Sigmoid colon (tissue), 7 donors: ENCODE results near the gene RAB6C. TPM values are rescaled to one million over a fixed set of nuclear protein-coding genes. Genes with fewer than 3 reads are reported as not detected.
"Not testable (repeated sequence)": the region's sequence is repeated elsewhere in the genome, so short reads cannot be mapped to it uniquely, and the experiment has no call there.

ENCODE experiments used
- DNase-seq: peaks from one replicate; pipeline ENCODE4 v3.0.0-alpha.2; 2019
- H3K27ac ChIP-seq, 4 donors: fragments of 200-600 bp; sonication (generic); one replicate each; pipeline ENCODE4 v1.5.1; 2016 to 2019; ENCODE audit warnings: mild to moderate bottlenecking in 1 of 4
- H3K27me3 ChIP-seq, 3 donors: fragments of 200-600 bp; sonication (generic); one replicate each; pipeline ENCODE4 v1.5.1; 2019; ENCODE audit warnings: mild to moderate bottlenecking in 1 of 3
- H3K36me3 ChIP-seq, 4 donors: fragments of 200-600 bp; sonication (generic); one replicate each; pipeline ENCODE4 v1.5.1; 2016 to 2019
- H3K4me1 ChIP-seq, 4 donors: fragments of 200-600 bp; sonication (generic); one replicate each; pipeline ENCODE4 v1.5.1; 2017 to 2019
- H3K4me3 ChIP-seq, 4 donors: fragments of 200-600 bp; sonication (generic); one replicate each; pipeline ENCODE4 v1.5.1; 2017 to 2019; ENCODE audit warnings: mild to moderate bottlenecking in 2 of 4, moderate library complexity in 1 of 4
- H3K9me3 ChIP-seq, 4 donors: fragments of 200-600 bp in 3 of 4; sonication (generic) in 3 of 4; one replicate each; pipeline versions ENCODE4 v1.5.1 to v1.6.1; 2013 to 2019
- EP300 ChIP-seq, 4 donors: sonication (generic); formaldehyde crosslinking; IDR thresholded peaks; one replicate each; pipeline ENCODE4 v1.6.1; 2017; ENCODE audit warnings: antibody characterized with exemption in 4 of 4
- POLR2A ChIP-seq, 2 donors: fragments of 450-650 bp; IDR thresholded peaks; one replicate each; pipeline ENCODE4 v1.6.1; 2016; ENCODE audit warnings: antibody characterized with exemption in 2 of 2, mild to moderate bottlenecking in 2 of 2, moderate library complexity in 2 of 2
- POLR2AphosphoS5 ChIP-seq, 4 donors: sonication (generic); formaldehyde crosslinking; IDR thresholded peaks; one replicate each; pipeline ENCODE4 v1.6.1; 2017; ENCODE audit warnings: antibody characterized with exemption in 4 of 4
- WGBS, 2 donors: extraction: QIAGEN DNeasy Blood & Tissue Kit; methylation state at CpG; one replicate each; pipeline ENCODE4 v1.1.7; 2013; 5-methylcytosine and 5-hydroxymethylcytosine counted together
- intact Hi-C: fragments of 100-400 bp; cut with DNase I; formaldehyde crosslinking; loops from one replicate; pipeline ENCODE4 v1.15.1; 2023
- polyA plus RNA-seq, 3 donors: library from polyadenylated mRNA; stranded (reverse); fragments of 200-250 nt; gene quantifications; one replicate each; pipeline ENCODE4 v1.2.3, GENCODE V29; 2013
- total RNA-seq, 4 donors: library from RNA; depleted of rRNA; stranded (reverse); fragments of >200 nt; gene quantifications; one replicate each; pipeline ENCODE4 v1.1.0, GENCODE V29; 2016
- TF ChIP-seq, protein P1 (sequence below), 4 experiments: fragments of 450-650 bp in 3 of 4; fragments of 200-600 bp in 1 of 4; IDR thresholded peaks; one replicate each; pipeline ENCODE4 v1.5.1; 2016 to 2019; ENCODE audit warnings: antibody characterized with exemption in 4 of 4, mild to moderate bottlenecking in 3 of 4, moderate library complexity in 2 of 4
- donor health status: healthy with polysubstance abuse.
- donor health status: Bipolar disorder and iron deficiency.
- donor health status: healthy.

The RAB6C gene
- total and polyA plus RNA-seq, 7 donors, result 0.03 to 0.36 TPM; not detected in 5

DNA sequence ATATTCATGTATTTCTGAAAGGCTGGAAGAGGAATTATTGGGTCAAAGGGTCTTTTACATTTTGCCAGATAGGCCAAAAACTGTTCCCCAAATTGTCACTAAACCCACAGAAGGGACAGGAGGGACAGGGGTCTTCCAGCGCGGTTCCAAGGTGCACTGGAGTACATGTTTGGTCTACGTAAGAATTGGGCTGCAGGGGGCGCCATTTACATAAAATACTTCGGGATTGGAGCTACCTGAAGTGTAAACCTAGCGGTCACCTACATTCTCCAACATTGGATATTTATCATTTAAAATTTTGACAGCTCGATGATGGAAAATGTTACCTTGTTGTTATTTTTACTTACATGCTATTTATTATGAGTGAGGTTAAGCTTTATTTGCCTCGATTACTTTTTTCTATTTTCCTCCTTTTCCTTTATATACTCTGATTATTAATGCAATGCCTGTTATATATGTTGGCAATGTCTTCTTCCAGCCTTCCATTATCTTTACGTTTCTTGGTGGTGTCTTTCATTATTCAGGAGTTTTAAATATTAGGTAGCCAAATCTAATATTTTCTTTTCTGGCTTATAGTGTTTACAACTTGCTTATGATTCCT lies 43.0 kb upstream of the RAB6C start:
- H3K27me3 ChIP-seq, result peaks cover 3 to 38% (median 6%) of the 10 kb centered on the region in 3 donors
- DNase-seq, result no peak
- intact Hi-C loops, result loop anchor here (2.0 kb wide), 1 partner anchor 396 kb away; no protein-coding TSS in a partner anchor

DNA sequence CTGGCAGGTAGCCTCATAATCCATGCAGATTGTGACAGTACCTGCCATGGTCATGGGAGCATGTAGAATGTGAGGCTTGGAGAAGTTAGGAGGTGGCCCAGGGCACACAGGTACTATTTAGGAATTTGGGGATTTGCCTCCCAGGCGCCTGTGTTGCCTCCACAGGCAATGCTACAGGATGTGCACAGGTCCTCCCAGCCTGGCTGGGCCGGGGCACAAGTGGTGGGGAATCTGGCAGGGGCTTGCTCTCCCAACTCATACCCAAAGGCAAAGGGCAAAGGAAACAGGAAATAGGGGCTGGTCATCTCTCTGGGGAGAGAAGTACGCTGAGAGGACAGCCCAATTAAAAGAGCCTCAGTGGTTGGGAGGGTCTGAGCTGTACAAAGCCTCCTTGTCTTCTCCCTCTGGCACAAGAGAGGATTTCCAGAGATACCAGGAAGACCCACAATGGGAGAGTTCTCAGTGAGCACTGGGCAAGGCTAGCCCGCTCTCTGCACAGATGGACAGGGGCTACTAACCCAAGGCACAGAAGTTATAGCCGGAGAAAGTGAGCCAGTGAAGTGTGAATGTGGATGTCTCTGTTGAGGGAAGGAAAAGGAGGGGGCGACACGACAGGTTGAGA lies 40.5 kb upstream of the RAB6C start:
- intact Hi-C loops, DNase-seq, H3K36me3 ChIP-seq, H3K4me1 ChIP-seq, H3K4me3 ChIP-seq, H3K9me3 ChIP-seq, H3K27ac ChIP-seq: not testable (repeated sequence)
- WGBS, 2 donors, result 74 to 75% methylated on average over 7 of the region's 7 CpGs
- peaks cover 3 to 15% (median 4%) of the 10 kb centered on the region in 3 donors for H3K27me3 ChIP-seq

More for the DNA sequence above, 43.0 kb upstream of the RAB6C start:
- WGBS, 2 donors, result 39 to 77% methylated on average over 9 of the region's 9 CpGs
- Histone ChIP-seq H3K36me3 (no peaks in the 10 kb centered on the region), H3K4me1 (no peaks in the 10 kb centered on the region), H3K9me3 (no peaks in the 10 kb centered on the region), H3K4me3 (no peak overlapping the region), H3K27ac (no peak overlapping the region)
- no peak for TF ChIP-seq EP300 (IDR thresholded peaks at IDR 0.05)
- TF ChIP-seq POLR2AphosphoS5 (IDR thresholded peaks at IDR 0.05), result no peak
- TF ChIP-seq, protein P1, sequence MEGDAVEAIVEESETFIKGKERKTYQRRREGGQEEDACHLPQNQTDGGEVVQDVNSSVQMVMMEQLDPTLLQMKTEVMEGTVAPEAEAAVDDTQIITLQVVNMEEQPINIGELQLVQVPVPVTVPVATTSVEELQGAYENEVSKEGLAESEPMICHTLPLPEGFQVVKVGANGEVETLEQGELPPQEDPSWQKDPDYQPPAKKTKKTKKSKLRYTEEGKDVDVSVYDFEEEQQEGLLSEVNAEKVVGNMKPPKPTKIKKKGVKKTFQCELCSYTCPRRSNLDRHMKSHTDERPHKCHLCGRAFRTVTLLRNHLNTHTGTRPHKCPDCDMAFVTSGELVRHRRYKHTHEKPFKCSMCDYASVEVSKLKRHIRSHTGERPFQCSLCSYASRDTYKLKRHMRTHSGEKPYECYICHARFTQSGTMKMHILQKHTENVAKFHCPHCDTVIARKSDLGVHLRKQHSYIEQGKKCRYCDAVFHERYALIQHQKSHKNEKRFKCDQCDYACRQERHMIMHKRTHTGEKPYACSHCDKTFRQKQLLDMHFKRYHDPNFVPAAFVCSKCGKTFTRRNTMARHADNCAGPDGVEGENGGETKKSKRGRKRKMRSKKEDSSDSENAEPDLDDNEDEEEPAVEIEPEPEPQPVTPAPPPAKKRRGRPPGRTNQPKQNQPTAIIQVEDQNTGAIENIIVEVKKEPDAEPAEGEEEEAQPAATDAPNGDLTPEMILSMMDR (IDR thresholded peaks at IDR 0.05), result no peak
- TF ChIP-seq POLR2A (IDR thresholded peaks at IDR 0.05), result no peak

DNA sequence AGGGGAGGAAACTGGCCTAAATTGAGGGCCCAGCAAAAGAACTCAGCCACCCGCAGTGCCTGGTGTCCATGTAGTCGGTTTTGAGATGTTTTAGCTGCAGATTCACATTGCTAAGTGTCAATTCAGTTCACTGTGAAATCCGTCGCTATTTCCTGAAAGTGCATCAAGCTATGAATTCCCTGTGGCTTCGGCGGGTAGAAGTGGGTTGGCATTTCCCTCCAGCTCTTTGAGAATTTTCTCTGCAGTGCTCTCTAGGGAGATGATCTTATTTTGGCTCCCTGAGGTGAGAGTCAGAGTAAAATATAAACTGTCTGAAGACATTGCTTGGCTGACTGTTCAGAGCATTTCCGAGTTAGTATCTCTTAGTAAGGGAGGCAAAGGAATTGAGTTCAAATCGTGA lies 36.0 kb upstream of the RAB6C start:
- H3K4me3 ChIP-seq, intact Hi-C loops, H3K9me3 ChIP-seq, H3K36me3 ChIP-seq, DNase-seq, H3K27ac ChIP-seq, H3K4me1 ChIP-seq, H3K27me3 ChIP-seq: not testable (repeated sequence)
- WGBS, 2 donors, result 67 to 81% methylated on average over 8 of the region's 8 CpGs

DNA sequence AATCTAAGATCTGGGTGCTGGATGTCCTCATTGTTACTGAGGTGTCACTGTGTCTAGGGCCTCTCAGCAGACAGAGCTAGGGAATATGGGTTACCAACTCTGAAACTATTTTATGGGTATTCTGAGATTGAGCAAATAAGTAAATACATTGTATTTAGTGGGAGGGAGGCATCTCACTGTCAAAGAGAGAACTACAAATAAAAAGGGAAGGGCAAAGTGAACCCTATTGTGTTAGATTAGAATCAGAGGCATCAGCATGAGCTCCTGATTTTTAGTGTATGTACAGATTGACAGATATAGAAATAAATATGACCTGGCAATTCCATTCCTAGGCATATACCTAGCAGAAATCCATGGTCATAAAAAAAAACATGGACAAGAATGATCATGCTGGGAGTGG lies 33.9 kb upstream of the RAB6C start:
- Histone ChIP-seq H3K4me3 (no peak overlapping the region), H3K4me1 (no peaks in the 10 kb centered on the region), H3K27me3 (no peaks in the 10 kb centered on the region), H3K27ac (no peak overlapping the region), H3K36me3 (no peaks in the 10 kb centered on the region), H3K9me3 (no peaks in the 10 kb centered on the region)
- no peak for TF ChIP-seq POLR2AphosphoS5 (IDR thresholded peaks at IDR 0.05)
- TF ChIP-seq EP300 (IDR thresholded peaks at IDR 0.05), result no peak
- no peak for TF ChIP-seq POLR2A (IDR thresholded peaks at IDR 0.05)
- TF ChIP-seq, protein P1 (IDR thresholded peaks at IDR 0.05), result no peak
- DNase-seq, result no peak
- intact Hi-C loops, result no loop called here

DNA sequence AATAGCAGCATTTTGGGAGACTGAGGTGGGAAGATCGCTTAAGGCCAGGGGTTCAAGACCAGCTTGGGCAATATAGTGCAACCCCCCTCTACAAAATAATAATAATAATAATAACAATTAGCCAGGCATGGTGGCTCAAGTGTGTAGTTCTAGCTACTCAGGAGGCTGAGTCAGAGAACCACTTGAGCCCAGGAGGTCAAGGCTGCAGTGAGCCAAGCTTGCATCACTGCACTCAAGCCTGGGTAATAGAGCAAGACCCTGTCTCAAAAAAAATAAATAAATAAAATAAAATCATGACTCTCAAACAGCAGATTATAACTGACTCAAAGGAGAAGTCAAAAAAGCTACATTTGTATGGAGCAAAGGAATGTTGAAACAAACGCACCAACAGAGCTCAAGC lies 31.8 kb upstream of the RAB6C start:
- H3K27ac ChIP-seq, H3K9me3 ChIP-seq, H3K36me3 ChIP-seq, DNase-seq, intact Hi-C loops, H3K4me1 ChIP-seq, H3K4me3 ChIP-seq, H3K27me3 ChIP-seq: not testable (repeated sequence)
- 48 to 73% methylated on average over 2 of the region's 2 CpGs for WGBS, 2 donors

DNA sequence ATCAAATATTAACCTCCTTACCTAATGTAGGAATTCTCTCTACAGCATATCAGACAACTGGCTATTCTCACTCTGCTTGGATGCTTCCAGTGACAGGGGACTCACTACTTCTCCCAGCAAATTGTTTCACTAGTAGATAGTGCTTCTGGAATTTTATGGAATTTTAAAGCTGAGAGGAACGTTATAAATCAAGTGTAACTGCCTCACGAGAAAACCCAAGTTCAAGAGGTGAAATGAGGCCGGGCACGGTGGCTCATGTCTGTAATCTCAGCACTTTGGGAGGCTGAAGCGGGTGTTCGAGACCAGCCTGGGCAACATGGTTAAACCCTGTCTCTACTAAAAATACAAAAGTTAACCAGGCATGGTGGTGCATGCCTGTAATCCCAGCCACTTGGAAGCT lies 23.3 kb upstream of the RAB6C start:
- H3K9me3 ChIP-seq, H3K27me3 ChIP-seq, H3K36me3 ChIP-seq, H3K27ac ChIP-seq, intact Hi-C loops, H3K4me3 ChIP-seq, DNase-seq, H3K4me1 ChIP-seq: not testable (repeated sequence)
- WGBS, 2 donors, result 61 to 73% methylated on average over 6 of the region's 6 CpGs

DNA sequence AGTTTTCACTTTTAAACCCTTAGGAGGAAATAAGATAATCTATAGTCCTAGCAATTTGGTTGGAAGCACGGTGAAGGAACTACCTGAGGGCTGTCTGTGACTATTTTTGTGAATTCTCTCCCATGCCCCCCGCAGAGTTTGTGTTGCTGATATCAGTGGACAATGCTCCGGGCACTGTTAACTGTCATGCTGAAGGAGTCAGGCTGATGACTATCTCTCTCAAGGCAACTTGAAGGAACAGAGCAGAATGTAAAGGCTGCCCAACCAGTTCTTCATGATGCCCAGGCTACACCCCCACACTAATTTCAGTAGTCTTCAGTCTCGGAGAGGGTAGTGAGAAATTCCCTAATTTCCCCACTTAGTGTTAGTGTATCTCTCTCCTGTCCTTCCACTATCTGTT lies 21.6 kb upstream of the RAB6C start:
- H3K4me1 ChIP-seq, result no peaks in the 10 kb centered on the region
- DNase-seq, result no peak
- no peak overlapping the region for H3K27ac ChIP-seq
- H3K4me3 ChIP-seq, result no peak overlapping the region
- H3K27me3 ChIP-seq, result no peaks in the 10 kb centered on the region
- H3K9me3 ChIP-seq, result no peaks in the 10 kb centered on the region
- H3K36me3 ChIP-seq, result no peaks in the 10 kb centered on the region
- 50 to 69% methylated on average over 4 of the region's 4 CpGs for WGBS, 2 donors
- intact Hi-C loops, result no loop called here
- TF ChIP-seq POLR2A (IDR thresholded peaks at IDR 0.05) (no peak), POLR2AphosphoS5 (IDR thresholded peaks at IDR 0.05) (no peak), EP300 (IDR thresholded peaks at IDR 0.05) (no peak)
- TF ChIP-seq, protein P1 (IDR thresholded peaks at IDR 0.05), result no peak

DNA sequence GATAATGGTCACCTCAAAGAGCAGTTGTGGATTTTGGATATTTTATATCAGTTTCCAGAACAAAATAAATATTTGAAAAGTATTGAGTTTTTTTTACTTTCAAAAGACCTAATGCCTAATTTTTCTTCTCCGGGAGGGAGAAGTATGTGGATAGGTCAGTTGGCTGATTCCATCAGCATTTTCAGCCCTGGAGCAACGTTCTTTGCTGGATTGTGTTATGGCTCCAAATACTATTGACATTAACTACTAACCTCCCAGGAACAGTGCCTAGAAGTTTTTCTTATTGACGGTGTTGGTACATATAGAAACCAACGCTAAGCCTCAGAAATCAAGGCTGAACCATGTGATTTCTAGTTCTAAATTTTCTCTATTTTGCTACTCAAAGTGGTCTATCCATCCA lies 20.7 kb upstream of the RAB6C start:
- WGBS, 2 donors, result 66 to 76% methylated on average over 4 of the region's 4 CpGs
- intact Hi-C loops, DNase-seq, H3K4me3 ChIP-seq, H3K4me1 ChIP-seq, H3K27me3 ChIP-seq, H3K9me3 ChIP-seq, H3K36me3 ChIP-seq, H3K27ac ChIP-seq: not testable (repeated sequence)

DNA sequence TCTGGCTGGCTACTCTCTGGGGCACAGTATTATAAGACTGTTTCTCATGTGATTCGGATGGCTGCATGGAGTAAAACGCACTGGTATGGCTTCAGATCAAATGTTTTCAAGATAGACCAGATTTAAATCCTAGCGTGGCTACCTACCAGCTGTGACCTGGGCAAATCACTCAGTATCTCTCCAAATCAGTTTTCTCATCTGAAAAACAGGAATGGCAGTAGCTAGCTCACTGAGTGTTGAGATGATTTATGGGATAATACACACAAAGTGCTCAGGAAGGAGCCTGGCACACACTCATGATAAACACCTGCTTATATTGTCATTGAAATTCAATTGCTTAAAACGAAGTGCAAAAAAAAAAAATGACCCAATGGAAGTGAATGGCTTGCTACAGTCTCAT lies 10.9 kb upstream of the RAB6C start:
- H3K36me3 ChIP-seq, H3K27ac ChIP-seq, H3K9me3 ChIP-seq, H3K27me3 ChIP-seq, H3K4me1 ChIP-seq, H3K4me3 ChIP-seq, DNase-seq, intact Hi-C loops: not testable (repeated sequence)
- 51 to 55% methylated on average over 4 of the region's 4 CpGs for WGBS, 2 donors
